Stimulated activated CD4-positive, alpha-beta T cell treated with anti-CD3 and anti-CD28 coated beads, Interleukin-1b, Interleukin-23, amount 100 ng/mL, for 4 hours (primary cell): ENCODE data around the gene UMAD1.

Experiments
- DNase-seq, 2 donors: peaks; one replicate each; pipeline ENCODE4 v3.0.0-alpha.2; 2020; ENCODE audit warnings: low read depth in 2 of 2

UMAD1 gene

DNA sequence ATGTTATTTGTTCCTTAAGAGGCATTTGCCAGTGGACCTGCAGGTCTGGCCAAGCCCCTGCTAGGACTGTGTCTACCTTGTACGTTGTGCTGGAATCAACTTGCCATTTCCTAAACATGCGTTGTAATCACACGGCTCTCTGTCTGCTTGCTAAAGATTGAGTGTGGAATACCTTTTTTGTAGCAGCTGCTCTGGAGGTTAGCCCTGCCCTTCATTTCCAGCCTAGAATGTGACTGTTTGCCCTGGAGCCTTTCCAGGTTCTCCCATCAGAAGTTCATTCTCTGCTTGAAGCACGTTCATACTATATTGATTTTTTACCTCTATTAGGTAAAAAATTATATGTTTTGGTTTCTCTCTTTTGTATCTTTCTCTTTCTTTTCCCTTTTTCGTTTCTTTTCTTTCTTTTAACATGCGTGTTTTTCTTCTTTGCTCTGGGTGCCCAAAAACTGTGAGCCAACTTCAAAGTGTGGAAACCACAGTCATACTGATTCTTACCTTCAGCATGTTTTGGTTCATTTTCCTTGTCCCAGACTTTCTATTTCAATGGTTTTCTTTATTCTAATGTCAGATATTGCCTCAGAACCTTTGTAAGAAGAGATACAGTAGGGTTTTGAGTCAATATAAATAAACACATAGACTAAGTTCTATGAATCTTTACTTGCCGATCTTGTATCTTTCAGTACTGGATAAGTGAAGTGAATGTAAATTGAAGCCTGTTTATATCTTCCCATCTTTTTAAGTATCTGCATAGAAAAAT is 189.7 kb downstream of the UMAD1 start:
- DNase-seq = no peak

- no peak for DNase-seq
These were observed 192.0 kb downstream of the UMAD1 start for GRCh38 chr7:7832518-7832917.

- no peak for DNase-seq
These were observed 194.2 kb downstream of the UMAD1 start for GRCh38 chr7:7834761-7835160.

GRCh38 chr7:7841027-7841426 is 200.5 kb downstream of the UMAD1 start:
- DNase-seq = no peak

GRCh38 chr7:7843240-7843639 is 202.7 kb downstream of the UMAD1 start:
- no peak for DNase-seq

DNA sequence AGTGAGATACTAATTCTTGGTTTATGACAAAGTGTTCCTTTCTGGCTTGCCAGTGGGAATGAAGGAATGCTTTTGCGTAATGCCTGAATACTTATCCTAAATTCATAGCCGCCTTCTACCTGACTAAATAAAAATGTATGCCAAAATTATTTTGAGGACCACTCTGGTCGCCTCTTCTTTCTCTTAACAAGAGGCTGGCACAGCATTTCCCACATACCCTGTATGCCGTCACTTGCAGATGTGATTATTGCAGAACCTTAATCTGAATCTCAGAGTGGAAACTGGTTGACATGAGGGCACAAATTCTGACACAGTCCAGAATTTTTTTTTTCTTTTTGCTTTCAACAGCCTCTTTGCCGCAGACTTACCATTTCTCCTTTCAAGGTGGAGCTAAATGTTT is 203.4 kb downstream of the UMAD1 start:
- no peak for DNase-seq

GRCh38 chr7:7848246-7848645 is 207.7 kb downstream of the UMAD1 start:
- no peak for DNase-seq

GRCh38 chr7:7848892-7849291 is 208.3 kb downstream of the UMAD1 start:
- no peak for DNase-seq

- DNase-seq = no peak
These were observed 209.6 kb downstream of the UMAD1 start for GRCh38 chr7:7850150-7850549.

GRCh38 chr7:7851381-7851780 is 210.8 kb downstream of the UMAD1 start:
- DNase-seq = no peak

GRCh38 chr7:7851991-7852390 is 211.4 kb downstream of the UMAD1 start:
- DNase-seq = no peak

DNA sequence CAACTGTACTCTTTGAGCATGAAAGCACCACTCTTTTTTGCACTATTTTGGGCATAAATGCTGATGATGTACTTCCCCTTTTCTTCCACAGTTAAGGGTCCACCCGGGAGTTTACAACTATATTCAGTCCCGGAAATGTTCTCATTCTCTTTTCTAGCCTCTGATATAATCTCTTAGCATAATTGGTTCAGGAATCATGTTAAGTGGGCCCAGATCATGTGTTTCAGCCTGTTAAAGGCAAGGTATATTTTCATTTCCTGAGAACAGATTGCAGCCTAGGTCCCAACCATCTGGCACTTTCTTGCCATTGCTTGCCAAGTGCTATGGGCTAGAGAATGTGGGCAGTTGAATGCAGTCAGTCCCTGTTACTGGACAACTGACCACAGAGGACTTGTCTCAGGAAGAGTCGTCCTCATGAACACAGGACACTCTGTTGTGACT is 216.6 kb downstream of the UMAD1 start:
- no peak for DNase-seq

GRCh38 chr7:7858559-7858958 is 218.0 kb downstream of the UMAD1 start:
- DNase-seq = no peak

GRCh38 chr7:7859411-7859810 is 218.9 kb downstream of the UMAD1 start:
- no peak for DNase-seq

DNA sequence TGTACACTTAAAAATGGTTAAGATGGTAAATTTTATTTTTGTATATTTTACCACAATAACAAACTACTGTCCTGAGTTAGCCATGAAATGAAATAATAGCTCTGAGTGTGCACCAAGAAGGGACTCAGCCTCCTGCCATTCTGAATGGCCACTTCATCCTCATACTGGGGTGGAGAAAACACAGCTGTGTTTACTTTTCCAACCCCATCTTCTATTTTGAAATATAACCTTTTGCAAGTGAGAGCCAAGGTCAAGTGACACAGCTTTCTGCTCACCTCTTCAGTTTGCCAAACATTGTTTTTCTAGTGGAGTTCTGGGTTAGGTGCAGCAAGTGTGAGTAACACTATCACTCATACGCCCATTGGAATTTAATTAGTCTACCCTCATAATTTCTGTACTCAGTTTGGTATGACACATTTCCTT is 220.7 kb downstream of the UMAD1 start:
- no peak for DNase-seq

DNA sequence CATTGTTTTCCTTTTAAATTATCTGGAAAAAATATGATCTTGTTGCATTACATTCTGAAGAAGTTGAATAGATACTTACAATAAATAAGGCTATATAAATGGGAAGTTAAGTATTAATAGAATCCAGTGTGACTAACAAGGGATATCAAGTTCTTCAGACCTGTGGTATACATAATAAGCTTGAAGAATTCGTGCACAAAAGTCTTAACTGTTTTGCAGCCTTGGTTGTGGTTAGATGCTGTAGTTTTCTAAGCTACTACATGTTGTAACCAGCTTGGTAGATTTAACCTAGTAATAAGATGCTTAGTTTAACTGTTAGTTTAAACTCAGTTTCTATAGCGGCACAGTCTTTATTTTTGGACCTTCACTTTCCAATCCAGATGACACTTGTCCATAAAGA is 221.8 kb downstream of the UMAD1 start:
- no peak for DNase-seq

- no peak for DNase-seq
These were observed 227.5 kb downstream of the UMAD1 start for GRCh38 chr7:7867846-7868571.

DNA sequence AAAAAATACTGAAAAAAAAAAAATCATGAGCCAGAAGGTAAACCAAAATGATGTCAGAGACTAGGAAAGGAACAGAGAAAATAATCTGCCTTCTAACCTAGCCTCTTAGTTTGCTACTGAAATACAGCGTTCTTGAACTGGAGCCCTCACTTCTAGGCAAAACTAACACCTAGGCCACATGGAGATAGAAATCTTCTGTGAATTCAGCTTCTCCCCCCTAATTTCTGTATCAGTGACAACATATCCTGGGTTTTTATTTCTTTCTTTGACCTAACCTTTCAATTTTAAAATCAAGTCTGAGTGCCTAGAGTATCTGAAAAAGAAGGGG is 228.0 kb downstream of the UMAD1 start:
- DNase-seq = no peak

DNA sequence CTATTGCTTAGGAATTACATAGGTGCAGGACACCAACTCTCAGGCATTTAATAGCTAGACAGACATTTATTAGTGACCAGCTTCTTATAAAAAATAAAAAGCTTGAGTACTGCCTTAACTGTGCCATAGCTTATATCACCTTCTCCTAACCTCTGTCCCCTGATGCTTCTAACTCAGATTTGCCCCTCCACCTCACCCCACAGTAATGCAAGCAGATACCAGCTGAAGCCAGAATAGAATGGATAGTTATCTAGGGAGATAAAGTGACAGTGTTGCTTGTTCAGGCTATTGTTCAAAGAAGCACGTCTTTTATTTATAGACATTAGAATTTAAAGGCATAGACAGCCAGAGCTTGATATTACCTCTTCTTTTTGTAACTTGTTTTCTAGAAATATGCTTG is 228.5 kb downstream of the UMAD1 start:
- no peak for DNase-seq

DNA sequence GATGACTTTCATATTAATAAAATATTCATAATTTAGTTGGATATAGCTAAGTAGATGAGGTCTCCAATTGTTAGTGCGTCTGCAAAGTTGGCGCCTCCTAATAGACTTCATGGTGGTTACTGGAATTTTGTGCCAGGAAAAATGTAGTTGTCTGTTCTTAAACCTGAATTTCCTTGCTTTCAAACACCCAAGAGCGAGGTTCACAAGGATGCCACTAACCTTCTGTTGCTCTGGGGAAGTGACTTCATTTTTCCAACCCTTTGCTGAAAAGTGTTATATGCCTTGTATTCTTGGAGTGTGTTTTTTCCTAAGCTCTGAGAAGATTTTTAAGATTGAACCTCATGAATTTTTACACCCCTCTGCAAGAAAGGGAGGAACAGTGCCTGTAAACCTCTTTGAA is 229.1 kb downstream of the UMAD1 start:
- DNase-seq = no peak

DNA sequence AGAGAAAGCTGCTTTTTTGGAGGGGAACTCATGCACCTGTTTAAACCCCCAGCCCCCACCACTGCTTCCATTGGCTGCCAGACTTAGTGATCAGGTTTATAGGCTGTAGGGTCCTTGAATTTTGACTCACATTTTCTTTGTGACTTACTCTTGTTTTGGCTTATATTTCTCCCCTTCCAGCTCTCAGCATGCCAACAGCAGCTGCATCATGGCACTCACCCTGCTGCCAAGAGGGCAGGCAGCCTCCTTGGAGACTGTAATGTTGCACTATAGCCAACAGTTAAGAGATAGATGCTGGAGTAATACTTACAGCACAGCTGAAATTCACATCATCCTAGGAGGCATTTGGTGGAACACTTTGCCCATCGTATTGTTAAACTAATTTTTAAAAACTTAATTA is 230.0 kb downstream of the UMAD1 start:
- DNase-seq = no peak

- DNase-seq = no peak
These were observed 235.9 kb downstream of the UMAD1 start for GRCh38 chr7:7876419-7876818.

DNA sequence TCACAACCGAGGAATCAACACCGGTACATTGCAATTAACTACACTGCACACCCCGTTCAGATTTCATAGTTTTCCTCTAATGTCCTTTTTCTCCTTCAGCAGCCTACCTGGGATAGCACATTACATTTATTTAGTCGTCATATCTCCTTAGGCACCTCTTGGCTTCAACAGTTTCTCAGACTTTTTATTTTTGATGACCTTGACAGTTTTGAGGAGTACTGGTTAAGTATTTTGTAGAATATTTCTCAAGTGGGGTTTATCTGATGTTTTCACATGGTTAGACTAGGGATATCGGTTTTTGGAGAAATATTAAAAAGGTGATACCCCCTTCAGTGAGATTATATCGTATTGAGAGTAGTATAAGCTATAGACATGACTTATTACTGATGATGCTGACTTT is 241.0 kb downstream of the UMAD1 start:
- no peak for DNase-seq

DNA sequence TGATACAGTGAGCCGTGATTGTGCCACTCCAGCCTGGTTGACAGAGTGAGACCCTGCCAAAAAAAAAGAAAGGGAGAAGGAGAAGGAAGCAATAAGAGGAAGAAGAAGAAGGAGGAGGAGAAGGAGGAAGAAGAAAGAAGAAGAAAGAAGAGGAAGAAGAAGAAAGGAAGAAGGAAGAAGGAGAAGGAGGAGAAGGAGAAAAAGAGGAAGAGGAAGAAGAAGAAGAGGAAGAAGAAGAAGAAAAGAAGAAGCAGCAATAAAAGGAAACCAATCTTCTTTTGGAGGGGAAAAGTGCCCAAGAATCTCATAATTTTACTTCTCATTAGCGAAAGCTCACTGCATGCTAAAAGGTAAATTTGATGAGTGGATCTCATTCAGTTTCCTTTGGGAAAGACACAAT is 242.3 kb downstream of the UMAD1 start:
- no peak for DNase-seq
